A549 (cell line): ENCODE data around the gene APRT. TPM values are rescaled to one million over a fixed set of nuclear protein-coding genes. Genes with fewer than 3 reads are reported as not detected.

Source experiments
- ATAC-seq, 2 experiments: fragments of 200-7000 bp in 1 of 2; fragments of >200 bp in 1 of 2; cut with Nextera tagmentation in 1 of 2; cut with Tn5 transposase in 1 of 2; 3 replicates each; pipeline versions ENCODE4 v1.8.0 to v1.9.1; 2018 to 2020; ENCODE audit warnings: mild to moderate bottlenecking in 1 of 2, moderate library complexity in 1 of 2
- CTCF ChIA-PET: fragments of 300-600 bp; sonication (Branson Sonifier 250); formaldehyde crosslinking; extraction: SDS; loops from one replicate; lab custom pipeline; 2021; ENCODE audit warnings: antibody characterized with exemption, inconsistent platforms; lab: Yijun Ruan, JAX
- POLR2A ChIA-PET: fragments of 350-600 bp; formaldehyde crosslinking; extraction: SDS; loops from one replicate; lab custom pipeline; 2021; ENCODE audit warnings: antibody characterized with exemption, inconsistent platforms; lab: Yijun Ruan, JAX
- DNase-seq, 2 experiments: peaks; one replicate each; pipeline versions ENCODE4 v3.0.0 to v3.0.0-alpha.2; 2011 to 2016; ENCODE audit warnings: low read depth in 1 of 2, low spot score in 1 of 2
- FAIRE-seq: peaks from 2 replicates; lab custom pipeline; 2011; peaks lifted over from hg19 to GRCh38; lab: Jason Lieb, UNC
- H3K27ac ChIP-seq, 2 experiments: fragments of >200 bp; sonication (Bioruptor Twin); formaldehyde crosslinking; 3 replicates each; pipeline ENCODE4 v1.5.1; 2016 to 2017
- H3K4me1 ChIP-seq: fragments of >200 bp; sonication (Bioruptor Twin); formaldehyde crosslinking; 3 replicates; pipeline ENCODE4 v1.6.1; 2016
- H3K4me2 ChIP-seq: fragments of >200 bp; sonication (Bioruptor Twin); formaldehyde crosslinking; 3 replicates; pipeline ENCODE4 v1.6.1; 2016
- H3K4me3 ChIP-seq: fragments of >200 bp; sonication (Bioruptor Twin); formaldehyde crosslinking; 3 replicates; pipeline ENCODE4 v1.5.1; 2016
- H3K9me3 ChIP-seq: fragments of >200 bp; sonication (Bioruptor Twin); formaldehyde crosslinking; 3 replicates; pipeline ENCODE4 v1.6.1; 2016
- CEBPB ChIP-seq, 2 experiments: fragments of >200 bp in 1 of 2; sonication (Bioruptor Twin) in 1 of 2; formaldehyde crosslinking in 1 of 2; IDR thresholded peaks; 2 replicates each; pipeline ENCODE4 v1.6.1; 2012 to 2016
- CHD2 ChIP-seq: fragments of 150-350 bp; IDR thresholded peaks from 2 replicates; pipeline ENCODE4 v1.6.1; 2014; ENCODE audit warnings: low read length; ENCODE audit not compliant: partially characterized antibody
- CHD4 ChIP-seq: fragments of 200-600 bp; sonication (generic); IDR thresholded peaks from 2 replicates; pipeline ENCODE4 v1.6.1; 2016; ENCODE audit warnings: antibody characterized with exemption, mild to moderate bottlenecking, borderline replicate concordance
- ESRRA ChIP-seq: fragments of 150-350 bp; IDR thresholded peaks from 2 replicates; pipeline ENCODE4 v1.6.1; 2014; ENCODE audit warnings: mild to moderate bottlenecking, low read length, borderline replicate concordance
- FOSB ChIP-seq: fragments of 250-450 bp; sonication (Bioruptor Pico); IDR thresholded peaks from 2 replicates; pipeline ENCODE4 v1.5.0; 2020; ENCODE audit warnings: mild to moderate bottlenecking, moderate library complexity
- FOSL2 ChIP-seq, 2 experiments: fragments of 450-650 bp in 1 of 2; fragments of >200 bp in 1 of 2; sonication (Bioruptor Twin) in 1 of 2; formaldehyde crosslinking; IDR thresholded peaks; 2 replicates each; pipeline versions ENCODE4 v1.5.0 to v1.6.1; 2016 to 2020; ENCODE audit warnings: mild to moderate bottlenecking in 1 of 2, moderate library complexity in 1 of 2
- GATA3 ChIP-seq: IDR thresholded peaks from 2 replicates; pipeline ENCODE4 v1.6.1; 2012; ENCODE audit warnings: borderline replicate concordance
- HEYL ChIP-seq: fragments of 250-450 bp; sonication (Bioruptor Pico); IDR thresholded peaks from 2 replicates; pipeline ENCODE4 v1.8.0; 2021; ENCODE audit warnings: mild to moderate bottlenecking, moderate library complexity
- HOXB5 ChIP-seq: fragments of 250-450 bp; sonication (Bioruptor Pico); IDR thresholded peaks from 2 replicates; pipeline ENCODE4 v1.5.0; 2020; ENCODE audit warnings: mild to moderate bottlenecking, moderate library complexity
- KDM1A ChIP-seq: fragments of 200-600 bp; sonication (generic); IDR thresholded peaks from 2 replicates; pipeline ENCODE4 v1.6.1; 2016; ENCODE audit warnings: low read depth, mild to moderate bottlenecking
- MAFK ChIP-seq: fragments of 450-650 bp; IDR thresholded peaks from 2 replicates; pipeline ENCODE4 v1.6.1; 2014; ENCODE audit not compliant: partially characterized antibody
- MAZ ChIP-seq: fragments of 150-350 bp; IDR thresholded peaks from 2 replicates; pipeline ENCODE4 v1.6.1; 2014; ENCODE audit warnings: antibody characterized with exemption, low read depth, low read length, borderline replicate concordance
- NFE2L2 ChIP-seq: fragments of 150-350 bp; conservative IDR thresholded peaks from 2 replicates; pipeline ENCODE4 v1.6.1; 2014; ENCODE audit warnings: low read length
- PHF8 ChIP-seq: fragments of 200-600 bp; sonication (generic); IDR thresholded peaks from 2 replicates; pipeline ENCODE4 v1.6.1; 2016; ENCODE audit warnings: low read depth, mild to moderate bottlenecking, antibody characterized with exemption, moderate library complexity, borderline replicate concordance
- RARB ChIP-seq: fragments of 250-450 bp; sonication (Bioruptor Pico); IDR thresholded peaks from 2 replicates; pipeline ENCODE4 v1.8.0; 2021; ENCODE audit warnings: mild to moderate bottlenecking, moderate library complexity
- RFX5 ChIP-seq: fragments of 450-650 bp; IDR thresholded peaks from 2 replicates; pipeline ENCODE4 v1.7.1; 2014; ENCODE audit warnings: antibody characterized with exemption, mild to moderate bottlenecking, moderate library complexity
- SREBF2 ChIP-seq: fragments of 450-650 bp; IDR thresholded peaks from 2 replicates; pipeline ENCODE4 v1.6.1; 2014; ENCODE audit warnings: mild to moderate bottlenecking, moderate library complexity
- TP53 ChIP-seq: fragments of 250-450 bp; sonication (Bioruptor Pico); IDR thresholded peaks from 2 replicates; pipeline ENCODE4 v1.5.0; 2021; ENCODE audit warnings: mild to moderate bottlenecking, moderate library complexity
- ZFP36 ChIP-seq: fragments of 450-650 bp; IDR thresholded peaks from 2 replicates; pipeline ENCODE4 v1.6.1; 2014; ENCODE audit warnings: borderline replicate concordance; ENCODE audit not compliant: partially characterized antibody
- ZSCAN20 ChIP-seq: fragments of 250-450 bp; sonication (Bioruptor Pico); IDR thresholded peaks from 2 replicates; pipeline ENCODE4 v1.8.0; 2022; ENCODE audit warnings: mild to moderate bottlenecking, moderate library complexity
- WGBS: methylation state at CpG from one replicate; pipeline ENCODE4 v1.1.6; 2017; ENCODE audit errors: missing lambda C conversion rate; 5-methylcytosine and 5-hydroxymethylcytosine counted together
- polyA plus RNA-seq, 4 experiments: library from polyadenylated mRNA; depleted of rRNA in 3 of 4; stranded (reverse); fragments of >200 nt; fragmentation: RNase III in 1 of 4; extraction: RNeasy Plus Mini Kit Qiagen cat#74134 plus additional on column Dnase treatment in 1 of 4; gene quantifications; 2 replicates in 3 of 4; 3 replicates in 1 of 4; pipeline ENCODE4 v1.2.3, GENCODE V29; 2011 to 2017
- TF ChIP-seq, protein P1 (sequence below): fragments of 250-450 bp; sonication (Bioruptor Pico); IDR thresholded peaks from 2 replicates; pipeline ENCODE4 v1.5.0; 2021; ENCODE audit warnings: mild to moderate bottlenecking, moderate library complexity, borderline replicate concordance
- TF ChIP-seq, protein P2 (sequence below): fragments of >200 bp; sonication (Bioruptor Twin); formaldehyde crosslinking; IDR thresholded peaks from 3 replicates; pipeline ENCODE4 v1.5.1; 2016
- TF ChIP-seq, protein P3 (sequence below): IDR thresholded peaks from 2 replicates; pipeline ENCODE4 v1.6.1; 2012
- TF ChIP-seq, protein P4 (sequence below): IDR thresholded peaks from 2 replicates; pipeline ENCODE4 v1.6.1; 2012; ENCODE audit warnings: low read depth, borderline replicate concordance

APRT gene
- polyA plus RNA-seq, 2 of the 4 experiments (the other 2 are of a cell fraction): 115 to 258 TPM

DNA sequence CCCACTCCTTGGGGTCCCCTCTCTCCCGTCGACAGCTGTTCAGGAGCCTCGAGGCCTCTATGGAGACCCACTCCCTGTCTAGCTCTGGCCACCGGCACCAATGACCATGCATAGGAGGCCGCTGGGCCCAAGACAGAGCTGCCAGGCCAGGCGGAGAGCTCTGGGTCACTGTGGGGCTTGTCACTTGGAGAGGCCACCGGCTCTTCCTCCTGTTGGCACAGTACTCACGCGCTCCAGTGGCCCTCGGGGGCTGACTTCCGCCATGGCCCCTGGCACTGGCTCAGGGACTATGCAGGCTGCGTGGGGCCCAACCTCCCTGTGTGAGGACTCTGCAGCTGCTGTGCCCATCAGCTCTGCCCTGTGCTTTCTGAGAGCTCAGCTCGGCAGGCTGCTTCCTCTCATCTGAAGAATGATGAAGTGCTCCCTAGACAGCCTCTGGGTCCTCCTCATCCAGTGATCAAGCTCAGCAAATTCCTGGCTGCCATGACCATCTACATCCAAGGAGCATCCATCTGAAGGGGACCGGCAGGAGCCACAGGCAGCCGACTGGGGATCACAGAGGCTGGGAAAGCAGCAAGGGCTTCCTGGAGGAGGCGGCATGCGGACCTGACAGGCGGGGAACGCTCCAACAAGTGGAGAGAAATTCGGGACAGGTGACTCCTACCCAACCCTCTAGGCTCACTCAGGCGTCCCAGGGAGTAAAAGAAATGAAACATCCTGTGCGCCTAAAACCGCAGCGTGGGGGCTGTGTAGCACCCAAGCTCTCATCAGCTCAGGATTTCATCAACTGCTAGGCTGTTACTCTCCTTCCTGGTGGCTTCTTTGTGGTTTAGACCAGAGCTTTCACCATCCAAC, 28.2 kb upstream of the APRT start:
- WGBS: 93% methylated on average over 20 of the region's 24 CpGs
- H3K9me3 ChIP-seq: no peaks in the 10 kb centered on the region
- no peak overlapping the region for H3K4me2 ChIP-seq
- H3K4me1 ChIP-seq: no peaks in the 10 kb centered on the region
- peak; percentile 78 for TF ChIP-seq ZFP36
- no peak for TF ChIP-seq FOSB (CRISPR knock-in tag)
- no peak overlapping the region for H3K4me3 ChIP-seq
- DNase-seq: no peak
- CTCF ChIA-PET: interaction anchor here (0.7 to 2.3 kb wide), 6 partner anchors 8 to 102 kb away, joined by 3 to 8 read pairs (median 4); partner anchors contain the start of genes GALNS and TRAPPC2L
- no peak overlapping the region for H3K27ac ChIP-seq
- POLR2A ChIA-PET: no interaction called here
- ATAC-seq: no peak
- FAIRE-seq: no peak

DNA sequence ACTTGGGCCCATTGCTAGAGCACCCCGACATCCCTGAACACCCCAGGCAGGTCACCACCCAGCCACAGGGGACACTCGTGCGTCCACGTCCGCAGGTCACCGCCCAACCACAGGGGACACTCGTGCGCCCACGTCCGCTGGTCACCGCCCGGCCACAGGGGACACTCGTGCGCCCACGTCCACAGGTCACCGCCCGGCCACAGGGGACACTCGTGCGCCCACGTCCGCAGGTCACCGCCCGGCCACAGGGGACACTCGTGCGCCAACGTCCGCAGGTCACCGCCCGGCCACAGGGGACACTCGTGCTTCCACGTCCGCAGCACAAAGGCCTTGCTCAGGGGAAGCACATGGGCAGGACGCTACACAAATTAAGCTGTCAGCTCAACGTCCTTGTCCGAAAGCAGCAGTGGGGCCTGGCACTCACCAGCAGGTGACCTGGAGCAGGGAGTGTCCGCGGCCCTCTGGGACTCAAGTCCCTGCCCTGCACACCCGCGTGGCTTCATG, 27.4 kb upstream of the APRT start:
- TF ChIP-seq NFE2L2 (no peak), MAZ (no peak), SREBF2 (no peak), HOXB5 (CRISPR knock-in tag) (no peak), HEYL (CRISPR knock-in tag) (no peak), RFX5 (no peak)
- TF ChIP-seq, protein P1, sequence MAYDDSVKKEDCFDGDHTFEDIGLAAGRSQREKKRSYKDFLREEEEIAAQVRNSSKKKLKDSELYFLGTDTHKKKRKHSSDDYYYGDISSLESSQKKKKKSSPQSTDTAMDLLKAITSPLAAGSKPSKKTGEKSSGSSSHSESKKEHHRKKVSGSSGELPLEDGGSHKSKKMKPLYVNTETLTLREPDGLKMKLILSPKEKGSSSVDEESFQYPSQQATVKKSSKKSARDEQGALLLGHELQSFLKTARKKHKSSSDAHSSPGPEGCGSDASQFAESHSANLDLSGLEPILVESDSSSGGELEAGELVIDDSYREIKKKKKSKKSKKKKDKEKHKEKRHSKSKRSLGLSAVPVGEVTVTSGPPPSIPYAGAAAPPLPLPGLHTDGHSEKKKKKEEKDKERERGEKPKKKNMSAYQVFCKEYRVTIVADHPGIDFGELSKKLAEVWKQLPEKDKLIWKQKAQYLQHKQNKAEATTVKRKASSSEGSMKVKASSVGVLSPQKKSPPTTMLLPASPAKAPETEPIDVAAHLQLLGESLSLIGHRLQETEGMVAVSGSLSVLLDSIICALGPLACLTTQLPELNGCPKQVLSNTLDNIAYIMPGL: no peak
- TF ChIP-seq, protein P2, sequence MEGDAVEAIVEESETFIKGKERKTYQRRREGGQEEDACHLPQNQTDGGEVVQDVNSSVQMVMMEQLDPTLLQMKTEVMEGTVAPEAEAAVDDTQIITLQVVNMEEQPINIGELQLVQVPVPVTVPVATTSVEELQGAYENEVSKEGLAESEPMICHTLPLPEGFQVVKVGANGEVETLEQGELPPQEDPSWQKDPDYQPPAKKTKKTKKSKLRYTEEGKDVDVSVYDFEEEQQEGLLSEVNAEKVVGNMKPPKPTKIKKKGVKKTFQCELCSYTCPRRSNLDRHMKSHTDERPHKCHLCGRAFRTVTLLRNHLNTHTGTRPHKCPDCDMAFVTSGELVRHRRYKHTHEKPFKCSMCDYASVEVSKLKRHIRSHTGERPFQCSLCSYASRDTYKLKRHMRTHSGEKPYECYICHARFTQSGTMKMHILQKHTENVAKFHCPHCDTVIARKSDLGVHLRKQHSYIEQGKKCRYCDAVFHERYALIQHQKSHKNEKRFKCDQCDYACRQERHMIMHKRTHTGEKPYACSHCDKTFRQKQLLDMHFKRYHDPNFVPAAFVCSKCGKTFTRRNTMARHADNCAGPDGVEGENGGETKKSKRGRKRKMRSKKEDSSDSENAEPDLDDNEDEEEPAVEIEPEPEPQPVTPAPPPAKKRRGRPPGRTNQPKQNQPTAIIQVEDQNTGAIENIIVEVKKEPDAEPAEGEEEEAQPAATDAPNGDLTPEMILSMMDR: no peak
- H3K4me2 ChIP-seq: no peak overlapping the region
- H3K4me3 ChIP-seq: no peak overlapping the region
- peak in 1 of 2 experiments; percentile 58 for DNase-seq
- no peaks in the 10 kb centered on the region for H3K9me3 ChIP-seq
- FAIRE-seq: no peak
- ATAC-seq: 0 out of 6 replicates have a peak, but pooled peaks of 1 of the 2 experiments have one; percentile 5
- H3K4me1 ChIP-seq: no peaks in the 10 kb centered on the region
- H3K27ac ChIP-seq: no peak overlapping the region
- ChIA-PET CTCF (interaction anchor here (0.7 to 2.3 kb wide), 4 partner anchors 9 to 23 kb away, joined by 3 to 8 read pairs (median 6); partner anchors contain the start of genes GALNS and TRAPPC2L), POLR2A (no interaction called here)
- WGBS: 97% methylated on average over 28 of the region's 39 CpGs

DNA sequence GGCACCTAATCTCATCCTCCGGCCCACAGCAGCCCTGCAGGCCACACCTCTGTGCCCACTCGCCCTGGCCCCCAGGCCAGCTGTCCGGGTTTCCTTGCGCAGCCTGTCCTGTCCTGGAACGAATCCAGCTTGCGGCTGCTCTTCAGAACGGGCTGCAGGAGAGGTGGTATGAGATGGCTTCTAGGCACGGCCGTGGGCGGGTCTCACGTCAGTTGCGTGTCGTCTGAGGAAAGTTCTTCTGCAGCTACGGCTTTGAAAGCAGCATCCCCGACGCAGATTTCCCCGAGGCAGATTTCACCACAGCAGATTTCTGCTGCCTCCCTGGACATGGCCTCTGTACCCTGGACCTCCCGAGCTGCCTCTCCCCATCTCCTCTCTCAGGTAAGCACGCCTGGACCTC, 26.8 kb upstream of the APRT start:
- 92% methylated on average over 18 of the region's 19 CpGs for WGBS
- no peak overlapping the region for H3K4me2 ChIP-seq
- no peaks in the 10 kb centered on the region for H3K4me1 ChIP-seq
- no peak overlapping the region for H3K27ac ChIP-seq
- no peak for DNase-seq
- POLR2A ChIA-PET: no interaction called here
- no peaks in the 10 kb centered on the region for H3K9me3 ChIP-seq
- no peak for FAIRE-seq
- no peak overlapping the region for H3K4me3 ChIP-seq
- CTCF ChIA-PET: interaction anchor here (1.4 to 2.3 kb wide), 2 partner anchors 13 to 19 kb away, joined by 4 to 8 read pairs; partner anchors contain the start of genes GALNS and TRAPPC2L
- no peak for TF ChIP-seq ESRRA
- no peak for TF ChIP-seq ZFP36
- TF ChIP-seq FOSL2 (IDR thresholded peaks at IDR 0.05): no peak
- no peak for TF ChIP-seq FOSL2 (CRISPR knock-in tag; IDR thresholded peaks at IDR 0.05)
- TF ChIP-seq RARB (CRISPR knock-in tag): no peak
- TF ChIP-seq, protein P2: no peak
- TF ChIP-seq CEBPB (IDR thresholded peaks at IDR 0.05): no peak
- no peak for TF ChIP-seq CHD4
- no peak for TF ChIP-seq KDM1A
- TF ChIP-seq TP53 (CRISPR knock-in tag): no peak
- no peak for TF ChIP-seq MAZ
- TF ChIP-seq PHF8: no peak
- no peak for TF ChIP-seq GATA3
- no peak for TF ChIP-seq MAFK
- TF ChIP-seq, protein P3, sequence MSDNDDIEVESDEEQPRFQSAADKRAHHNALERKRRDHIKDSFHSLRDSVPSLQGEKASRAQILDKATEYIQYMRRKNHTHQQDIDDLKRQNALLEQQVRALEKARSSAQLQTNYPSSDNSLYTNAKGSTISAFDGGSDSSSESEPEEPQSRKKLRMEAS: no peak
- no peak for TF ChIP-seq CHD2
- no peak for TF ChIP-seq ZSCAN20 (CRISPR knock-in tag)
- TF ChIP-seq, protein P4, sequence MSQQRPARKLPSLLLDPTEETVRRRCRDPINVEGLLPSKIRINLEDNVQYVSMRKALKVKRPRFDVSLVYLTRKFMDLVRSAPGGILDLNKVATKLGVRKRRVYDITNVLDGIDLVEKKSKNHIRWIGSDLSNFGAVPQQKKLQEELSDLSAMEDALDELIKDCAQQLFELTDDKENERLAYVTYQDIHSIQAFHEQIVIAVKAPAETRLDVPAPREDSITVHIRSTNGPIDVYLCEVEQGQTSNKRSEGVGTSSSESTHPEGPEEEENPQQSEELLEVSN: no peak
- no peak for ATAC-seq
